Loucy (cell line): Measurements from ENCODE around the gene NTN5.

ENCODE experiments used
- CTCF ChIP-seq: fragments of 200-600 bp; sonication (generic); conservative IDR thresholded peaks from 2 replicates; pipeline ENCODE4 v1.5.1; 2014; ENCODE audit warnings: mild to moderate bottlenecking, antibody characterized with exemption, low read length
- EZH2phosphoT487 ChIP-seq: fragments of 200-600 bp; IDR thresholded peaks from 2 replicates; pipeline ENCODE4 v1.6.1; 2018; ENCODE audit warnings: antibody characterized with exemption, mild to moderate bottlenecking, moderate library complexity, borderline replicate concordance

GRCh38 chr19:48634424-48635262, 38.2 kb downstream of the NTN5 start:
- no peak for TF ChIP-seq CTCF
- no peak for TF ChIP-seq EZH2phosphoT487
